Panc1 (cell line): Measurements from ENCODE around the gene TSSK1B.

Experiments
- POLR2AphosphoS5 ChIP-seq: IDR thresholded peaks from 2 replicates; pipeline ENCODE4 v1.6.1; 2012; ENCODE audit warnings: mild to moderate bottlenecking, low read depth, low read length, moderate library complexity
- TF ChIP-seq, protein P1 (sequence below): fragments of 450-650 bp; IDR thresholded peaks from 2 replicates; pipeline ENCODE4 v1.5.1; 2017; ENCODE audit warnings: mild to moderate bottlenecking
- TF ChIP-seq, protein P2 (sequence below), 2 experiments: IDR thresholded peaks; 2 replicates each; pipeline ENCODE4 v1.6.1; 2011 to 2012; ENCODE audit warnings: low read depth in 2 of 2, control low read depth in 1 of 2, low read length in 1 of 2, mild to moderate bottlenecking in 1 of 2, moderate library complexity in 1 of 2; ENCODE audit not compliant: insufficient read depth in 1 of 2

DNA sequence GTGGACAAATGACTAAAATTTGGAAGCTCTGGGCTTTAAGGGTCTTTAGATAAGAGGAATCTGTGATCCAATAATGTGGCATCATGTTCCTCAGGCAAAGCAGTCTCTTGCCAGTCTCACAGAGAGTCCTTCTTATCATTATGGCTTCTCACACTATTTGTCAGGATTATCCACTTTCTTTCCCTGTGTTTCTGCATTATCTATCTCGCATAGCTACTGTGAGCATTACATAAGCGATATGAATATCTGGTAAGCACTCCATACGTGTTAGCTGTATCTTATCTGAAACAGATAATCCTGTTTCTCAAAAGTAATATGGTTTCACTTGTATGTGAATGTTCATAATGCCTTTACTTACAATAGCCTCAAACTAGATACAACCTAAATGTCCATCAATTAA, 43.9 kb upstream of the TSSK1B start:
- TF ChIP-seq, protein P1, sequence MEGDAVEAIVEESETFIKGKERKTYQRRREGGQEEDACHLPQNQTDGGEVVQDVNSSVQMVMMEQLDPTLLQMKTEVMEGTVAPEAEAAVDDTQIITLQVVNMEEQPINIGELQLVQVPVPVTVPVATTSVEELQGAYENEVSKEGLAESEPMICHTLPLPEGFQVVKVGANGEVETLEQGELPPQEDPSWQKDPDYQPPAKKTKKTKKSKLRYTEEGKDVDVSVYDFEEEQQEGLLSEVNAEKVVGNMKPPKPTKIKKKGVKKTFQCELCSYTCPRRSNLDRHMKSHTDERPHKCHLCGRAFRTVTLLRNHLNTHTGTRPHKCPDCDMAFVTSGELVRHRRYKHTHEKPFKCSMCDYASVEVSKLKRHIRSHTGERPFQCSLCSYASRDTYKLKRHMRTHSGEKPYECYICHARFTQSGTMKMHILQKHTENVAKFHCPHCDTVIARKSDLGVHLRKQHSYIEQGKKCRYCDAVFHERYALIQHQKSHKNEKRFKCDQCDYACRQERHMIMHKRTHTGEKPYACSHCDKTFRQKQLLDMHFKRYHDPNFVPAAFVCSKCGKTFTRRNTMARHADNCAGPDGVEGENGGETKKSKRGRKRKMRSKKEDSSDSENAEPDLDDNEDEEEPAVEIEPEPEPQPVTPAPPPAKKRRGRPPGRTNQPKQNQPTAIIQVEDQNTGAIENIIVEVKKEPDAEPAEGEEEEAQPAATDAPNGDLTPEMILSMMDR = no peak
- TF ChIP-seq POLR2AphosphoS5 = no peak
- TF ChIP-seq, protein P2, sequence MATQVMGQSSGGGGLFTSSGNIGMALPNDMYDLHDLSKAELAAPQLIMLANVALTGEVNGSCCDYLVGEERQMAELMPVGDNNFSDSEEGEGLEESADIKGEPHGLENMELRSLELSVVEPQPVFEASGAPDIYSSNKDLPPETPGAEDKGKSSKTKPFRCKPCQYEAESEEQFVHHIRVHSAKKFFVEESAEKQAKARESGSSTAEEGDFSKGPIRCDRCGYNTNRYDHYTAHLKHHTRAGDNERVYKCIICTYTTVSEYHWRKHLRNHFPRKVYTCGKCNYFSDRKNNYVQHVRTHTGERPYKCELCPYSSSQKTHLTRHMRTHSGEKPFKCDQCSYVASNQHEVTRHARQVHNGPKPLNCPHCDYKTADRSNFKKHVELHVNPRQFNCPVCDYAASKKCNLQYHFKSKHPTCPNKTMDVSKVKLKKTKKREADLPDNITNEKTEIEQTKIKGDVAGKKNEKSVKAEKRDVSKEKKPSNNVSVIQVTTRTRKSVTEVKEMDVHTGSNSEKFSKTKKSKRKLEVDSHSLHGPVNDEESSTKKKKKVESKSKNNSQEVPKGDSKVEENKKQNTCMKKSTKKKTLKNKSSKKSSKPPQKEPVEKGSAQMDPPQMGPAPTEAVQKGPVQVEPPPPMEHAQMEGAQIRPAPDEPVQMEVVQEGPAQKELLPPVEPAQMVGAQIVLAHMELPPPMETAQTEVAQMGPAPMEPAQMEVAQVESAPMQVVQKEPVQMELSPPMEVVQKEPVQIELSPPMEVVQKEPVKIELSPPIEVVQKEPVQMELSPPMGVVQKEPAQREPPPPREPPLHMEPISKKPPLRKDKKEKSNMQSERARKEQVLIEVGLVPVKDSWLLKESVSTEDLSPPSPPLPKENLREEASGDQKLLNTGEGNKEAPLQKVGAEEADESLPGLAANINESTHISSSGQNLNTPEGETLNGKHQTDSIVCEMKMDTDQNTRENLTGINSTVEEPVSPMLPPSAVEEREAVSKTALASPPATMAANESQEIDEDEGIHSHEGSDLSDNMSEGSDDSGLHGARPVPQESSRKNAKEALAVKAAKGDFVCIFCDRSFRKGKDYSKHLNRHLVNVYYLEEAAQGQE (IDR thresholded peaks at IDR 0.05; ENCODE audit: insufficient read depth in 1 of 2, low read depth in 2 of 2, low read length in 1 of 2) = no peak
